Measurements from ENCODE around the gene STPG1. TPM values are rescaled to one million over a fixed set of nuclear protein-coding genes. Genes with fewer than 3 reads are reported as not detected.

Gene STPG1
- total and polyA plus RNA-seq, 2 donors (not counting 3 experiments of a cell fraction or from before 2014, with no cell fraction given): 6.3 to 10.2 TPM

DNA sequence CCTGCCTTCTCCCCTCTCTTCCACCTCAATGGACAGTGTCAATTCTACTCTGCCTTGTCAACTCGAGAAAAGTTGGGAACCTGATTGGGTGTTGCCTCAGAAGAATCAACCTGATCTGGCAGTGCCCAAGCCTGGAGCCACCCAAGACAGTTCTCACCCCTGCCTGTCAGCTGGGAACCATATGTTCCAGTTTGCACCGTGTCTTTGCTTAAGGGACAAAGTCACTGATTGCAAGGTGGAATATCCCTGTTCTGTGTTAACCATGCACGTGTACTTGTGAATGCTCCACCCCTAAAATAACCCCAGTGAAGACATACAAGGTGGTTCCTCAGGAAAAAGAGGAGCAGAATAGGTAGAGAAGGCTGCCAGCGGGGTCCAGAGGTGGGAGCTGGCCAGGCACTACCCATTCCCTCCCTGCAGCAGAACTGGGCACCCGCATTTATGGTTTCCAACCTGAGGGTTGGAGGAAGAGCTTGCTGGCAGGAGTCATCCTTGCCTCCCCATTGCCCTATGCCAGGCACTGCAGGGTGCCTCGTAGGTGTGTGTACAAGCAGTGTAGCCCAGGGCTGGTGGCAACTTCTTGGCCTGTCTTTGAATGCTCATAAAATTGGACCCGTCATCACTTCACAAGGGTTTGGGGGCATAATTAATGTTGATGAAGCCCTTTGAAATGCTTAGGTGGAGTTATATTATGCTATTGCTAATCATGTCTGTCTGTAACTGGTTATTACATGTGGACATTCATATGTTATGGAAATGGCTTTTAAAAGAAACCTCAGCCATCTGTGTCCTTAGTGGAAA is 13.4 kb upstream of the STPG1 start:
- ChIA-PET POLR2A (no interaction called here), CTCF (no interaction called here)
- FAIRE-seq: no peak
- no peak overlapping the region for H3K4me2 ChIP-seq (ENCODE audit: insufficient read depth, low read length)
- DNase-seq (ENCODE audit: low read depth, low spot score): no peak
- H3K9me3 ChIP-seq (replicated peaks; ENCODE audit: control insufficient read depth, insufficient read depth, low read length): no peaks in the 10 kb centered on the region
- TF ChIP-seq POLR2A (IDR thresholded peaks at IDR 0.05; ENCODE audit: low read depth, low read length) (no peak), MYC (IDR thresholded peaks at IDR 0.05; ENCODE audit: low read depth, low read length) (no peak), GATA2 (IDR thresholded peaks at IDR 0.05; ENCODE audit: insufficient read depth, insufficient read length, low read depth, low read length) (no peak)
- TF ChIP-seq, protein P1, sequence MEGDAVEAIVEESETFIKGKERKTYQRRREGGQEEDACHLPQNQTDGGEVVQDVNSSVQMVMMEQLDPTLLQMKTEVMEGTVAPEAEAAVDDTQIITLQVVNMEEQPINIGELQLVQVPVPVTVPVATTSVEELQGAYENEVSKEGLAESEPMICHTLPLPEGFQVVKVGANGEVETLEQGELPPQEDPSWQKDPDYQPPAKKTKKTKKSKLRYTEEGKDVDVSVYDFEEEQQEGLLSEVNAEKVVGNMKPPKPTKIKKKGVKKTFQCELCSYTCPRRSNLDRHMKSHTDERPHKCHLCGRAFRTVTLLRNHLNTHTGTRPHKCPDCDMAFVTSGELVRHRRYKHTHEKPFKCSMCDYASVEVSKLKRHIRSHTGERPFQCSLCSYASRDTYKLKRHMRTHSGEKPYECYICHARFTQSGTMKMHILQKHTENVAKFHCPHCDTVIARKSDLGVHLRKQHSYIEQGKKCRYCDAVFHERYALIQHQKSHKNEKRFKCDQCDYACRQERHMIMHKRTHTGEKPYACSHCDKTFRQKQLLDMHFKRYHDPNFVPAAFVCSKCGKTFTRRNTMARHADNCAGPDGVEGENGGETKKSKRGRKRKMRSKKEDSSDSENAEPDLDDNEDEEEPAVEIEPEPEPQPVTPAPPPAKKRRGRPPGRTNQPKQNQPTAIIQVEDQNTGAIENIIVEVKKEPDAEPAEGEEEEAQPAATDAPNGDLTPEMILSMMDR (IDR thresholded peaks at IDR 0.05; ENCODE audit: extremely low read depth in 1 of 2, insufficient read depth in 1 of 2, low read depth in 1 of 2, low read length in 2 of 2): no peak
- intact Hi-C loops (cut with micrococcal nuclease) (no loop called here), dilution Hi-C loops (cut with MboI; ENCODE audit: extremely low pct_ligation_motif_present, low sequenced_read_pairs) (no loop called here)
- H2AFZ ChIP-seq (ENCODE audit: low read depth, low read length): no peak overlapping the region
- H3K79me2 ChIP-seq (ENCODE audit: control insufficient read depth, insufficient read depth, low read length): no peaks in the 10 kb centered on the region
- H3K4me3 ChIP-seq (replicated peaks in 1 of 3; ENCODE audit: insufficient read depth in 1 of 3, low read depth in 1 of 3, low read length in 3 of 3): no peak overlapping the region
- no peaks in the 10 kb centered on the region for H3K9me1 ChIP-seq (replicated peaks; ENCODE audit: control insufficient read depth, extremely low read depth, insufficient read depth, low read length)
- H3K27me3 ChIP-seq (ENCODE audit: control insufficient read depth in 2 of 2, insufficient read depth in 2 of 2, low read length in 2 of 2): no peaks in the 10 kb centered on the region
- no peaks in the 10 kb centered on the region for H4K20me1 ChIP-seq (replicated peaks; ENCODE audit: control insufficient read depth, extremely low read depth, insufficient read depth, low read length)
- no peak overlapping the region for H3K27ac ChIP-seq (ENCODE audit: insufficient read depth, low read depth, low read length)
- no peaks in the 10 kb centered on the region for H3K36me3 ChIP-seq (ENCODE audit: control insufficient read depth in 2 of 2, extremely low read depth in 1 of 2, insufficient read depth in 2 of 2, low read length in 2 of 2)
- no peak overlapping the region for H3K9ac ChIP-seq (replicated peaks; ENCODE audit: extremely low read depth, insufficient read depth, low read length)
- H3K4me1 ChIP-seq (ENCODE audit: control insufficient read depth, extremely low read depth, insufficient read depth, low read length): no peaks in the 10 kb centered on the region
- no TSS peak for BruUV-seq (replicated peaks)

GRCh38 chr1:24425922-24426321 is 12.3 kb upstream of the STPG1 start:
- DNase-seq (ENCODE audit: low read depth, low spot score): no peak
- Histone ChIP-seq H3K36me3 (ENCODE audit: control insufficient read depth in 2 of 2, extremely low read depth in 1 of 2, insufficient read depth in 2 of 2, low read length in 2 of 2) (peaks cover 0 to 3% of the 10 kb centered on the region in 2 experiments), H3K4me2 (ENCODE audit: insufficient read depth, low read length) (no peak overlapping the region), H3K9ac (replicated peaks; ENCODE audit: extremely low read depth, insufficient read depth, low read length) (no peak overlapping the region), H3K27ac (ENCODE audit: insufficient read depth, low read depth, low read length) (no peak overlapping the region), H3K79me2 (ENCODE audit: control insufficient read depth, insufficient read depth, low read length) (no peaks in the 10 kb centered on the region), H4K20me1 (replicated peaks; ENCODE audit: control insufficient read depth, extremely low read depth, insufficient read depth, low read length) (no peaks in the 10 kb centered on the region), H3K9me1 (replicated peaks; ENCODE audit: control insufficient read depth, extremely low read depth, insufficient read depth, low read length) (no peaks in the 10 kb centered on the region), H2AFZ (ENCODE audit: low read depth, low read length) (no peak overlapping the region), H3K9me3 (replicated peaks; ENCODE audit: control insufficient read depth, insufficient read depth, low read length) (no peaks in the 10 kb centered on the region), H3K27me3 (ENCODE audit: control insufficient read depth in 2 of 2, insufficient read depth in 2 of 2, low read length in 2 of 2) (no peaks in the 10 kb centered on the region), H3K4me3 (replicated peaks in 1 of 3; ENCODE audit: insufficient read depth in 1 of 3, low read depth in 1 of 3, low read length in 3 of 3) (no peak overlapping the region), H3K4me1 (ENCODE audit: control insufficient read depth, extremely low read depth, insufficient read depth, low read length) (no peaks in the 10 kb centered on the region)
- FAIRE-seq: no peak
- intact Hi-C loops (cut with micrococcal nuclease) (no loop called here), dilution Hi-C loops (cut with MboI; ENCODE audit: extremely low pct_ligation_motif_present, low sequenced_read_pairs) (no loop called here)
- ChIA-PET CTCF (interaction anchor here (1.8 kb wide), 1 partner anchor 11 kb away, joined by 6 read pairs; the partner anchor contains the start of gene NIPAL3), POLR2A (no interaction called here)
- BruUV-seq (replicated peaks): no TSS peak
- TF ChIP-seq MYC (IDR thresholded peaks at IDR 0.05; ENCODE audit: low read depth, low read length): no peak
- TF ChIP-seq FOS (IDR thresholded peaks at IDR 0.05; ENCODE audit: borderline replicate concordance, insufficient read depth, low read length): no peak

Data from endothelial cell of umbilical vein (primary cell).